ENCODE results near the gene HOATZ. TPM values are rescaled to one million over a fixed set of nuclear protein-coding genes. Genes with fewer than 3 reads are reported as not detected.

HOATZ gene
- total RNA-seq, 1 donor from 2014 or later, result not detected

GRCh38 chr11:111474432-111474831, 40.1 kb upstream of the HOATZ start:
- Histone ChIP-seq H3K36me3 (no peaks in the 10 kb centered on the region), H3K4me3 (no peak overlapping the region), H3K4me1 (no peaks in the 10 kb centered on the region), H3K27me3 (no peaks in the 10 kb centered on the region), H3K27ac (no peak overlapping the region), H3K9me3 (no peaks in the 10 kb centered on the region)
- no peak for TF ChIP-seq POLR2AphosphoS5 (IDR thresholded peaks at IDR 0.05; ENCODE audit: insufficient read depth in 1 of 2, low read depth in 1 of 2)
- TF ChIP-seq POLR2A (IDR thresholded peaks at IDR 0.05), result no peak
- TF ChIP-seq CTCF (IDR thresholded peaks at IDR 0.05), result no peak
- intact Hi-C loops (cut with DNase I), result no loop called here
- DNase-seq (ENCODE audit: extremely low spot score in 2 of 2), result no peak

- intact Hi-C loops (cut with DNase I), result no loop called here
- Histone ChIP-seq H3K36me3 (no peaks in the 10 kb centered on the region), H3K9me3 (no peaks in the 10 kb centered on the region), H3K4me1 (no peaks in the 10 kb centered on the region), H3K4me3 (no peak overlapping the region), H3K27ac (no peak overlapping the region), H3K27me3 (no peaks in the 10 kb centered on the region)
- TF ChIP-seq POLR2AphosphoS5 (IDR thresholded peaks at IDR 0.05; ENCODE audit: insufficient read depth in 1 of 2, low read depth in 1 of 2), result no peak
- TF ChIP-seq CTCF (IDR thresholded peaks at IDR 0.05), result no peak
- TF ChIP-seq POLR2A (IDR thresholded peaks at IDR 0.05), result no peak
- no peak for DNase-seq (ENCODE audit: extremely low spot score in 2 of 2)
Measured at GRCh38 chr11:111476366-111476765, 38.2 kb upstream of the HOATZ start.

- Histone ChIP-seq H3K27me3 (no peaks in the 10 kb centered on the region), H3K27ac (no peak overlapping the region), H3K36me3 (no peaks in the 10 kb centered on the region), H3K9me3 (no peaks in the 10 kb centered on the region), H3K4me3 (no peak overlapping the region), H3K4me1 (no peaks in the 10 kb centered on the region)
- no peak for TF ChIP-seq POLR2AphosphoS5 (IDR thresholded peaks at IDR 0.05; ENCODE audit: insufficient read depth in 1 of 2, low read depth in 1 of 2)
- TF ChIP-seq POLR2A (IDR thresholded peaks at IDR 0.05), result no peak
- TF ChIP-seq CTCF (IDR thresholded peaks at IDR 0.05), result no peak
- intact Hi-C loops (cut with DNase I), result no loop called here
- DNase-seq (ENCODE audit: extremely low spot score in 2 of 2), result no peak
Measured at GRCh38 chr11:111476956-111477355, 37.6 kb upstream of the HOATZ start.

GRCh38 chr11:111477898-111478297, 36.7 kb upstream of the HOATZ start:
- no peaks in the 10 kb centered on the region for H3K4me1 ChIP-seq
- H3K9me3 ChIP-seq, result peaks cover 3% of the 10 kb centered on the region
- H3K36me3 ChIP-seq, result no peaks in the 10 kb centered on the region
- H3K4me3 ChIP-seq, result no peak overlapping the region
- intact Hi-C loops (cut with DNase I), result no loop called here
- no peak overlapping the region for H3K27ac ChIP-seq
- DNase-seq (ENCODE audit: extremely low spot score in 2 of 2), result no peak
- H3K27me3 ChIP-seq, result no peaks in the 10 kb centered on the region
- TF ChIP-seq POLR2AphosphoS5 (IDR thresholded peaks at IDR 0.05; ENCODE audit: insufficient read depth in 1 of 2, low read depth in 1 of 2) (no peak), POLR2A (IDR thresholded peaks at IDR 0.05) (no peak), CTCF (IDR thresholded peaks at IDR 0.05) (no peak)

- no peak for DNase-seq (ENCODE audit: extremely low spot score in 2 of 2)
- H3K9me3 ChIP-seq, result peaks cover 12% of the 10 kb centered on the region
- intact Hi-C loops (cut with DNase I), result no loop called here
Measured at GRCh38 chr11:111479666-111480065, 34.9 kb upstream of the HOATZ start.

More at GRCh38 chr11:111479666-111480065, 34.9 kb upstream of the HOATZ start:
- no peak overlapping the region for H3K4me3 ChIP-seq
- no peak overlapping the region for H3K27ac ChIP-seq
- H3K4me1 ChIP-seq, result no peaks in the 10 kb centered on the region
- no peaks in the 10 kb centered on the region for H3K27me3 ChIP-seq
- H3K36me3 ChIP-seq, result no peaks in the 10 kb centered on the region
- TF ChIP-seq CTCF (IDR thresholded peaks at IDR 0.05) (no peak), POLR2AphosphoS5 (IDR thresholded peaks at IDR 0.05; ENCODE audit: insufficient read depth in 1 of 2, low read depth in 1 of 2) (no peak), POLR2A (IDR thresholded peaks at IDR 0.05) (no peak)

All from vagina (tissue), 2 donors.